ENCODE data around the gene CENPP. TPM values are rescaled to one million over a fixed set of nuclear protein-coding genes. Genes with fewer than 3 reads are reported as not detected.

Gene CENPP
- total RNA-seq, 1 experiment from 2014 or later = 5.8 TPM

DNA sequence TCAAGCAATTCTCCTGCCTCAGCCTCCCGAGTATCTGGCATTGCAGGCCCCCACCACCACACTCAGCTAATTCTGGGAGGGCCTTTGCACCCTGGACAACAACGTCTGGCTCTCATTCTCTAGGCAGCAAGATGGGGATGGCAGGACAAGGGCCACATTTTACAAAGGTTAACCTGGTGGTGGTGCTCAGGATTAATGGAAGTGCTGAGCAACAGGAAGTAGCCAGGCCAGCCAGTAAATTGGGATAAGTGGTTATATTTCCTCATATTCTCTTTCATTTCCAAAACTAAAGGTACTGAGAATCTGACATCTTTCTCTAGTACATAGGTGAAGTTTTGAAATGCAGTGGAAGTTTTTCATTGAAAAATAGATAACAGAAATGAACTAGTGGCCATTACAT is 181.3 kb downstream of the CENPP start:
- no peak for DNase-seq (ENCODE audit: low spot score)

DNA sequence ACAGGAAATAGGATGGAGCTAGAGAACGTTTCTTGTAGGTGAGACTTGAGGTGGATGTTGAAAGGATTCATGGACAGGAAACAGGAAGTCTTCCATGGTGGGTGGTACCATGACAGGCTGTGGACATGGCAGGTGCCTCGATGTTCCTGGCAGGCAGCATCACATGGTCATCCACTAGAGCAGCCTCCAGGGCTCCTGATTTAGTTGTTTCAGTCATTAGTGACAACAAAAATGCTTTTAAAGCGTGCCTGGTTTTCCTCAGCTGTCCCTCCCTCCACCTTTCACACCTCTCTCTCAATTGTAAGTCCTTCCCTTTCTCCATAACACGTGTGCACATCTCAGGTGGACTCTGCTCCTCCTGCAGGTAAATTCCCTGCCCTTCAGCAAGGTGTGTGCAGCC is 181.7 kb downstream of the CENPP start:
- no peak for DNase-seq (ENCODE audit: low spot score)

DNA sequence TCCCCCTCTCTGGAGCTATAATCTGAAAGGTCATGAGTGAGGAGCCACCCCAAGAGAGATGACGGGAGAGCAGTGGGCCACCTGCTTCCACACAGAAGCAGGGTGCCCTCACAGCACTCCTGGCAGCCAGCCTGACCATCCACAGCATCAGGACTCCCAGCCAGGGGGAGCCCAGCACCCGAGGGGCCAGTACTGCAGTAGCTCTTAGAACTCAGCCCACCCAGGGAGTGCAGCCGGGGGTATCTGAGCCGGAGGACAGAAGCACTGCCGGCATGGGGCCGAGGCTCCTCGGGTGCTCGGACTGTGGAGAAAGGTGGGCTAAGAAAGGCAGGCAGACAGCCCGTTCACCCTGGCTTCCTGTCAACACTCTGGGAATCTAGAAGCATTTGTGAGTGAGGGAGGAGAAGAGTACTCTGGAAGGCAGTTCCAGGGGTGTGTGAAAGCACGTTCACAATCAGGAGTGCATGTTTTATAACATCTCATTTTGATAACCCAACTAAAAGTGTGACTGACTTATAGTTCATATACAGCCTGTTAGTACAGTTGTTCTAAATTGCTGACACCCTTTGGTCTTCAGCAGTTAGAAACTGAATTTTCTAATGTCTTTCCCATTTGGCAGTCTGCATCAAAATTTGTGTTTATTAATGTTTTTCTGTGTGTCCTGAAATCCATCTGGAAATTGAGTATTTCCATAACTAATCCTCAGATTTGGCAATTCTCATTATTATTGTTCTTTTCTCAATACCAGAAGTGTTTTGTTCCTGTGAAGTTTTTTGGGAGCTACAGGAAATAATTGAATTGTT is 182.5 kb downstream of the CENPP start:
- DNase-seq (ENCODE audit: low spot score) = no peak

DNA sequence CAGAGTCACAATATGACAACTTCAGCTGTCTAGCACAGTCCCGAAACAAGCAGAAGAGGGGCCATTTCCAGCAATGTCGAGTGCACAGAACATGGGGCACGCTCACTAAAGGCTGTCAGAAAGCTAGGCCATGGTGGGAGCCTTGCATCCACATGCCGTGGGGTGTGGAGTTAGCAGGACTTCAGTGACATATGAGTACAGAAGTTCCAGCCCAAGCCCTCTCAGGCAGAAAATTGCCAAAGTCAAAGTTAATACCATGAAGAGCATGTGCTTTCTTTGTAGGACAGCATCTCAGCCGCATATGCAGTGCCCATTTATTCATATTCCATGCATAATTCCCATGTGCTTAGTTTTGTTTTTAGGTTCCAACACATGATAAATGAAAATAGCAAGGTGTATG is 183.3 kb downstream of the CENPP start:
- DNase-seq (ENCODE audit: low spot score) = no peak

DNA sequence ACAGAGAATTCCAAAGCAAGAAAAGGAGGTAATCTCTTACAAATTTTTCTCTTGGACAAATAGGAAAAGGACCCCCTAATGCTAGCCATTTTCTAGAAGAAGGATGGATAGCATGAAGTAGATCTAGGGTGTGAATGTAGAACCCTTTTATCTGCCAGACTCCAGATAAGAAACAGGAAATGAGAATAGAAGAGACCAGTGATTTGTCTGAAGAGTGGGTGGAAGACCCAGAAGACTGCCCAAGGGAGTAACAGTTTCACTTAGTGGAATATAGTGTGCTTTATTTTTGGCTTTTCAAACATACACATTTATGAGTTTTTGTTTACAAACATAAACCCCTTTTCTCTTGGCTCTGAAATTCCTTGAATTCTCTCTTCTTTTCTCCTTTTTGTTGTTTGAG is 185.0 kb downstream of the CENPP start:
- DNase-seq (ENCODE audit: low spot score) = no peak

DNA sequence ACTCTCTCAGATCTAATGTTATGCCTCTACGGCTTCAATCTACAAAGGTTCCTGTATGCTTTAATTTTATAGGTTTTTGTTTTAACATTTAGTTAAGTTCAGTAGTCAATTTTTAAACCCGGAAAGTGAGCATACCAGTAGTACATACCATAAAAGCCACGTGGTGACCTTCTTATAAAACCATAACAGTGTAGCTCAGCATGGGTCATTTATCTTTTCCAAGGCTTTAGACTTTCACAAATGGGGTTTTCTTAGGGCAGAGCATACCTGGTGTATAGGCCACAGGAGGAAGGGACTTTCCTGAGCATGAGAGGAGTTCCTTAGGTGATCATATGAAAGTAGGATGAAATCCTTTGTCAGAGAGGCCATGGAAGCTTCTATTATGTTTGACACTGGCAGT is 186.9 kb downstream of the CENPP start:
- DNase-seq (ENCODE audit: low spot score) = no peak

DNA sequence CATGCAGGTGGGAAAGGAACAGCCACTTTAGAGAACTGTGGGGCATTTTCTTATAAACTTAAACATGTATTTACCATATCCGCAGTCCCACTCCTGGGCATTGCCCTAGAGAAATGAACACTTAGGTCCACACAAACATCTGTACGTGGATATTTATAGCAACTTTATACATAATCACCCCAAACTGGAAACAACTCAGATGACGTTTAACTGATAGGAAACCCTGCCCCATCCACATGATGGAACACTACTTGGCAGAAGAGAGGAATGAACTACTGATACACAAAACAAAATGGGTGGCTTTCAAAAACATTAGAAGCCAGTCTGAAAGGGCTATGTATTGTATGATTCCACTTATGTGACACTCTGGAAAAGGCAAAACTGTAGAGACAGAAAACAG is 187.6 kb downstream of the CENPP start:
- no peak for DNase-seq (ENCODE audit: low spot score)

DNA sequence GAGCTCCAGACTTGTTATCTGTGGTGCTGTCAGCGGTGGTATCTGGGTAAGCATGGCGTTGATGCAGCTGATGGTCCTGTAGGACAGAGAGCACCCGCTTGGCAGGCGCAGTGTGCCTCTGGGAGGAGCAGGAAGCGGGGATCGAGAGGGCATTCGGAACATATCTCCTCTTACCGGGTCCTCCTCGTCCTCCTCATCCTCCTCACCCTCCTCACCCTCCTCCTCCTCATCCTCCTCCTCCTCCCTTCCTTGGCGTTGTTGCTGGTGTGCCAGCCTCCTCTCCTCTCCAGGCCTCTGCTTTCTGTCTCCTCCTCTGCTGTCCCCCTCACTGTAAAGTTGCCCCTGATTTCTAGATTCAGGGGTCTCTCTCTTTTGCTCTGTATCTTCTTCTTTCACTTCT is 188.9 kb downstream of the CENPP start:
- DNase-seq (ENCODE audit: low spot score) = no peak

DNA sequence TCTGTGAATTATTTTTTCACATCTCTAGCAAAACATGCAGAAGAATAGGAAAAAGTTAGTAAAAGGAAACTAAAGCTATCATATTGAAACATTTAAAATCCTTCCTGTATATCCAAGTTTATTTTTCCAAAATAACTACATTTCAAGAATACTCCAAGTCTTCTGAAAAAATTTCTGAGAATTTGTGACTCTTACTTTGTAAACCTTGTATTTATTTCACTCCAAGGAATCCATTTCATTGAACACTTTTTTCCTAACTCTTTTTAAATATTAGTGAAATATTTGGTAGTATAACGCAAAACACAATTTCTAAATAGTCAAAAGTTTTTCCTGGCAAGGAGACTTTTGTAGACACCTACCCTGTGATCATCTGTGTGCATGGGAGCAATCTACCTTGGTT is 190.8 kb downstream of the CENPP start:
- DNase-seq (ENCODE audit: low spot score) = no peak

DNA sequence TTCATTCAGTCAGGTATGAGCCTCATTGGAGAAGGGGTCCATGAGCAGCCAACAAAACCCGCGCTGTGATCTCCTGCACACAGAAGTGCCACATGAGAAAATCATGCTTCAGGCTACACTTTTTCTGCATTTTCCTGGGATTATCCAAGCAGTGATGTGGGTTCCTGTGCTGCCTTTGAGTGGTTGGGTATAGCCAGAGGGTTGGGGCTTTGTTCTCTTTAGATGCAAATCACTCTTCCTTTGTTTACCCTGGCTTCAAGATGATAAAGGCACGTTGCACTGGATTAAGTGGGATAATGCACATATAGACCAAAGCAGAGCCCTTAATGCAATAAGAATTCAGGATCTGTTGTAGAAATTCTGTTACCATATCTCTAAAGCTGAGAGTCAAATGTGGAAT is 191.3 kb downstream of the CENPP start:
- no peak for DNase-seq (ENCODE audit: low spot score)

DNA sequence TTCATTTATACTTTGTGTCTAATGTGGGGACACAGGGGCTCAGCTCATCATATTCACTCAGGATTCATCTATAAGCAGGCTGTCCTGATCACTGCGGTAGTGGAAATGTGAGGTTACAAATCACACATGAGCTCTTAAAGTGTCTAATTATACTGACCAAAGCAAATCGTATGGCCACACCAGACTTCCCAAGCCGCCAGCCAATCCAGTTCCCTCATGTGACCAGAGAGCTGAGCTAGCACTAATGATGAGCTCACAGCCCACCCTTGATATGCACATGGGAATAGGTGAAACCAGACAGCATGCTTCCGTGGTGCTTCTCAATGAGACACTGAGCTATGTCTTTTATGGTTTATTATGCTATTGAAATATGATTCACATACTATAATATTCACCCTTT is 192.4 kb downstream of the CENPP start:
- DNase-seq (ENCODE audit: low spot score) = no peak

DNA sequence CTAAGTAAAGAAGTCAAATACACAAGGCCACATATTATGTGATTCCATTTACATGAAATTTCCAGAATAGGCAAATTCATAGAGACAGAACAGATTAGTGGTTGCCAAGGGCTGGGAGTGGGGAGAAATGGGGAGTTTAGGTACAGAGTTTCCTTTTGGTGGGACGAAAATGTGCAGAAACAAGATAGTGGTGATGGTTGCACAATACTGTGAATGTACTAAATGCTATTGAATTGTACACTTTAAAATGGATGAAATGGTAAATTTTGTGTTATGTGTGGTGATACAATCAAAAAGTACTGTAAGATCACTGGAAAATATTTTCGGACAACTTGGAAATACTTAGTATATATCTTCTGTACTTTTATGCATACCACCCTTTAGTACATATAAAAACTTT is 195.1 kb downstream of the CENPP start:
- no peak for DNase-seq (ENCODE audit: low spot score)

DNA sequence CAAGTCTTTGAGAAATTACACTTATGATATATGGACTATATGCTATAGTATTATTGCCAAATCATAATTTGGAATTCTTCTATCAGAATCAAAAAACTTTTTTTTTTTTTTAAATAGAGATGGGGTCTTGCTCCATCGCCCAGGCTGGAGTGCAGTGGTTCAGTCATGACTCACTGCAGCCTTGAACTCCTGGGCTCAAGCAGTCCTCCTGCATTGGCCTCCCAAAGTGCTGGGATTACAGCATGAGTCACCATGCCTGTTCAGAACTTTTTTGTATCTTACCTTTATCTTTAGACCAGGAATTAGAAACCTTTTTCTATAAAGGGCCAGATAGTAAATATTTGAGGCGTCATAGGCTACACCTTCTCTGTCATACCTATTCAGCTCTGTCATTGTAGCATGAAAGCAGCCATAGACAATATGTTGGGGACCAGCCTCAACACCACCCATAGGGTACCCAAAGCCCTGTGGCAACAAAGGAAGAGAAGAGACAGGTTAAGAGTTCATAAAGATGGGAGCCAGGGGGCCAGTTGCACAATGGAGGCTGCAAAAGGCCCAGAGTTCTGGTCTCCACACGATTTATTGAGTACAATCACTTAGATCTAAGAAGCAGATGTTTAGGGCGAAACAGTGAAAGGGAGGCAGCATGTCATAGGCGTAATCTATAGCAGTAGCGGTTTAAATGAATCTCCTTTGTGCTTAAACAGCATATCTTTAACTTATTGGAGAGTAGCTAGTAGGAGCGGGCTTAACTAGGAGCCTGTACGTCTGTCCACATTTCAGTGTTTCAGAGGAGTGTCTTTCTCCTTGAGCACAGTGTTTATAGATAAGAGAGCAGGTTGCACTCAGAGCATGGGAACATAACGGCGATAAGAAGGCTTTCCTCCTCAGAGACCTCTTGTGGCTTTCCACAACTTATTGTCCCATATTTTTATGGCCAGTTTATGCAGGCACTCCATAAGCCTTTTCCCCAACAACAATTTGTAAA is 197.5 kb downstream of the CENPP start:
- no peak for DNase-seq (ENCODE audit: low spot score)

DNA sequence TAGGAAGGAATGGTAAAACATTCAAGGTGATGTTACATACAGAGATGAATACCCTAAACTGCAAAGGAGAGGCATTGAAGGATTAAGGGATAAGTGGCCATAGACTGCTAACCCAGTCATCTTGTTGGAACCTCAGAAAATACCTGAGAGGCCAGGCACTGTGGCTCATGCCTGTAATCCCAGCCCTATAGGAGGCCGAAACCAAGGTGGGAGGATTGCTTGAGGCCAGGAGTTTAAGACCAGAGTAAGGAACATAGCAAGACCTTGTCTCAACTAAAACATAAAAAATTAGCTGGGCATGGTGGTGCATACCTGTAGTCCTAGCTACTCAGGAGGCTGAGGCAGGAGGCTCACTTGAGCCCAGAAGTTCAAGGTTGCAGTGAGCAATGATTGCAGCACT is 199.1 kb downstream of the CENPP start:
- no peak for DNase-seq (ENCODE audit: low spot score)

DNA sequence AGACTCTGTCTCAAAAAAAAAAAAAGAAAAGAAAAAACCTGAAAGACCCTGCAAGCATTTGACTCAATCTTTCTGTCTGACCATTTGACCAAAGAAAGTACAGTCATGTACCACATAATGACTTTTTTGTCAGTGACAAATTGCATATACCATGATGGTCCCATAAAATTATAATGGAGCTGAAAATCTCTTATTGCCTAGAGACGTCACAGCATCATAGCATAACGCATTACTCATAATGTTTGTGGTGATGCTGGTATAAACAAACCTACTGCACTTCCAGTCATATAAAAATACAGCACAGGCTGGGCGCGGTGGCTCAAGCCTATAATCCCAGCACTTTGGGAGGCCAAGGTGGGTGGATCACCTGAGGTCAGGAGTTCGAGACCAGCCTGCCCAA is 199.6 kb downstream of the CENPP start:
- no peak for DNase-seq (ENCODE audit: low spot score)

DNA sequence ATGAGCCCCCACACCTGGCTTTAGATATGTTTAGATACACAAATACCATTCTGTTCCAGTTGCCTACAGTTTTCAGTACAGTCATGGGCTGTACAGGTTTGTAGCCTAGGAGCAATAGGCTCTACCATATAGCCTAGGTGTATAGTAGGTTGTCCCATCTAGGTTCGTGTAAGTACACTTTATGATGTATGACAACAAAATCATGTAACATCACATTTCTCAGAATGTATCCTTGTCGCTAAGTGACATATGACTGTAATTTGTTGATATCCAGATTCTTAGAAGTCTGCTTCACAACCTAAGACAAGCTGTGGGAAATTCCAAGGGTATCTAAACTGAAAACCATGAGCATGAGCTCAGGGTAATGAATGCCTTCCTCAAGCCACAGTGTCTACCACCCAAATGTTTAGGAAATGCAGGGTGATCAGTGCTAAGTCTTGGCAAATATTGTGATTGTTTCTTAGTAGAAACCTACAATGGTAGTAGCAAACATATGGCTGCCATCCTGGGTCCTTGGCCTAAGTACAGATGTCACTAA is 201.6 kb downstream of the CENPP start:
- DNase-seq (ENCODE audit: low spot score) = no peak

DNA sequence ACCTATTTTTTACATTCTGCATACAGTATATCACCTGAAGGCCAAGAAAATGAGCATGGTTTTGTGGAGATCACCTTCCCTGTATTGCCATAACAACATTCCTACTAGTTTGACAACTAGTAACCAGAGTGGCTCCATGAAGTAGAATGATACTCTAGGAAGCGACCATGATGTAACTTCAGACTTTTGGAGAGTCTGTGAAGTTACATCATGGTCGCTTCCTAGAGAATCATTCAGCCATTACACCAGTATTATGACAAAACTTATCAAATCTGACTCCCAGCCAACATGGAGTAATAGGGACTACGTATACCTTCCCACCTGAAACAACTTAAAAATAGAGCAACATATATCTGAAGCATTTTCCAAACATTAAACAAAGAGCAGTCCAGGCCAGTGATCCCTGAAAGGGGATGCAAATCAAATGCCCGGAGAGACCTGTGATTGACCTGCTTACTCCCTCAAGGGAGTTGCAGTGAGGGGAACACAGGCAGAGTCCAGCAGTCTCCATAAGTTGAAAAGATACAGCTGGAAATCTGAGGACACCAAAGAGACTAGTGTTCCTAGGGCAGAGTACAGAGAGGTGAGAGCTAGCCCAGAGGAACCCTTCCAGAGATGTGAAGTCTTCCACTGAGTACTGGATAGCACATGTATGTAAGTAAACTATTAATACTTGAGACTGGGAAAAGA is 202.2 kb downstream of the CENPP start:
- DNase-seq (ENCODE audit: low spot score) = no peak

DNA sequence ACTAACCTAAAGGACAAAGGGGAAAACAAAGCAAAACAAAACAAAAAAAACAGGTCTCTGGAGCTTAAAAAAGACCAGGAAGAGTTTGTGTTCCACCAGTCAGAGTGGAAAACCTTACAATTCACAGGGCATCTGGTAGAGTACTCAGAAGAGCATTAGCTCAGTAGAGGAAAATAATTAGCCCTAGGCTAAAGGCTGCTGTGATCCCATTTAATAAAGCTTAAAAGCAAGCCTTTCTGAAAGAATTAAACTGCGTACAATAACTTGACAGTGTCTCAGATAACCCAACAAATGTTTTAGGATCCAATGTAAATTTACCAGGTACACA is 202.7 kb downstream of the CENPP start:
- no peak for DNase-seq (ENCODE audit: low spot score)

DNA sequence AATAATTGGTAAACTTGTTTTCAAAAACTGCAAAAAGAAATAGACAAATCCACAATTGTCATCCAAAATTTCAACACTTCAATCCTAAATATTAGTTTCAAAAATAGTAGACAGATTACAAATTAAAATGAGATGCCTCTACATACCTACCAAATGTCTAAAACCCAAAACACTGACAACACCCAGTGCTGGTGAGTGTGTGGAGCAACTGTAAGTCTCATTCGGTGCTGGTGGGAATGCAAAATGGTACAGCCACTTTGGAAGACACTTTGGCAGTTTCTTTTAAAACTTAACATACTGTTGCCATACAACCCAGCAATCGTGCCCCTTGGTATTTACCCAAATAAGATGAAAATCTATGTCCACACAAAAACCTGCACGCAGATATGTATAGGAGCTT is 203.4 kb downstream of the CENPP start:
- no peak for DNase-seq (ENCODE audit: low spot score)

DNA sequence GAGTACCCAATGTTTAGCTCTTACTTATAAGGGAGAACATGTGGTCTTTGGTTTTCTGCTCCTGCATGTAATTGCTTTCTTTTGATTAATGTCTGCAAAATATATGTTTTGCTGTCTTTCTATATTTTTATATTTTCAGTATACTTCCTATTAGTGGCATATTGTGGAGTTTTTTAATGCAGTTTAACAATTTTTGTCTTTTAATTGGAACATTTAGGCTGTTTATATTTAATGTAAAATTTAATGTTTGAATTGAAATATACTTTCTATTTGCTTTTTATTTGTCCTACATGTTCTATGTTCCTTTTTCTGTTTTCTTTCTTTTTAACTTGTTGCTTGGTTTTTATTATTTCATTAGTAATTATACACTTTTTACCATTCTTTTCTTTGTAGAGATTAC is 205.1 kb downstream of the CENPP start:
- no peak for DNase-seq (ENCODE audit: low spot score)

DNA sequence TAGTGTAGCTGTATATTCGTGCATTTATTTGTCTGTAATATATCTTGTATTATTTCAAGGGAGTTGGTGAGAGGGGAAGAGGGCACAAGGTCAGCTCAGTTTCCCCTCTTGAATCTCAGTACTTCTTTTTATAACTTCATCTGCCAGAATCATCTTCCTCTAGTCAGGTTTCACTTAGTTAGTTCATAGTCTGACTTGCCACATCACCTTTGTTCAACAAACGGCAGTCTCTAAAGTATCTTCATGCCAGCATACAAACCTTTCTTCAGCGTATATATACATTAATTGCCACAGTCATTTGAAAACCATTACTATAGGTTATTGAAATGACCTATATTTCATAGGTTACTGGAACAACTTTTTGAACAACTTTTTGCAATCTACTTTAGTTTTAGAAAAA is 208.5 kb downstream of the CENPP start:
- DNase-seq (ENCODE audit: low spot score) = no peak

DNA sequence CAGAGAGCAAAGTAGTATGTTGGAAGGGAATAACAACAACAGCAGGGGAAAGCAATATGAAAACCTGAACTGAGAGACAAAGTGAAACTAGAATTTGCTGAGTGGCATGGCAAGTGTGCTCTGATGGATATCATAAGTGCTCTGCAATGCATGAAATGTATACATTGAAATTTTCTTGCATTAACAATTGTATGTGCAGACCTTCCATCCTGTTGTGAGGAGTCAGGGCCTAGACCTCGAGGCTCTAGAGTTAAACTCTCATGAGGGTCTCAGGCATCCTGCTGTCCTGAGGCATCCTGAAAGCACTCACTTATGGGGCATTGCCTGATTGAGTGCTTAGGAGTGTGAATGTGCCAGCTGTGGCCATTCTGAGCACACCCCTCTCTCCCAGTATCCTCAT is 208.9 kb downstream of the CENPP start:
- no peak for DNase-seq (ENCODE audit: low spot score)
